ENCODE measurements around the gene PCSK1. TPM values are rescaled to one million over a fixed set of nuclear protein-coding genes. Genes with fewer than 3 reads are reported as not detected.

Gene PCSK1
- total and polyA plus RNA-seq, 2 of the 8 experiments (the other 6 are each of a cell fraction or from before 2014, with no cell fraction given), result 1.3 to 3.2 TPM

- TF ChIP-seq CHD7 (IDR thresholded peaks at IDR 0.05; ENCODE audit: insufficient replicate concordance, low read length) (no peak), KDM1A (IDR thresholded peaks at IDR 0.05; ENCODE audit: borderline replicate concordance, low read length) (no peak), BRCA1 (IDR thresholded peaks at IDR 0.05; ENCODE audit: low read depth, low read length) (no peak), ZNF274 (IDR thresholded peaks at IDR 0.05; ENCODE audit: borderline replicate concordance, extremely low read depth, low read length) (no peak)
These were observed 41.0 kb upstream of the PCSK1 start (continued) for GRCh38 chr5:96474073-96474472.

Data from H1 (cell line).